A549 (cell line): Measurements from ENCODE around the gene OR10T2.

Source experiments
- CEBPB ChIP-seq, 2 experiments: fragments of >200 bp in 1 of 2; sonication (Bioruptor Twin) in 1 of 2; formaldehyde crosslinking in 1 of 2; IDR thresholded peaks; 2 replicates each; pipeline ENCODE4 v1.6.1; 2012 to 2016
- CTCF ChIP-seq: fragments of >200 bp; sonication (Bioruptor Twin); formaldehyde crosslinking; IDR thresholded peaks from 3 replicates; pipeline ENCODE4 v1.5.1; 2016
- MAX ChIP-seq: IDR thresholded peaks from 2 replicates; pipeline ENCODE4 v1.6.1; 2012
- NFE2L2 ChIP-seq: fragments of 150-350 bp; conservative IDR thresholded peaks from 2 replicates; pipeline ENCODE4 v1.6.1; 2014; ENCODE audit warnings: low read length
- POLR2A ChIP-seq: IDR thresholded peaks from 2 replicates; pipeline ENCODE4 v1.6.1; 2012; ENCODE audit warnings: mild to moderate bottlenecking, low read length
- ZFP36 ChIP-seq: fragments of 450-650 bp; IDR thresholded peaks from 2 replicates; pipeline ENCODE4 v1.6.1; 2014; ENCODE audit warnings: borderline replicate concordance; ENCODE audit not compliant: partially characterized antibody

GRCh38 chr1:158371188-158371953 lies 27.9 kb downstream of the OR10T2 start:
- TF ChIP-seq CTCF (no peak), ZFP36 (no peak), POLR2A (no peak), MAX (no peak), CEBPB (IDR thresholded peaks at IDR 0.05) (no peak), NFE2L2 (no peak)
